Measurements from ENCODE around the gene BUB3.

The BUB3 gene

DNA sequence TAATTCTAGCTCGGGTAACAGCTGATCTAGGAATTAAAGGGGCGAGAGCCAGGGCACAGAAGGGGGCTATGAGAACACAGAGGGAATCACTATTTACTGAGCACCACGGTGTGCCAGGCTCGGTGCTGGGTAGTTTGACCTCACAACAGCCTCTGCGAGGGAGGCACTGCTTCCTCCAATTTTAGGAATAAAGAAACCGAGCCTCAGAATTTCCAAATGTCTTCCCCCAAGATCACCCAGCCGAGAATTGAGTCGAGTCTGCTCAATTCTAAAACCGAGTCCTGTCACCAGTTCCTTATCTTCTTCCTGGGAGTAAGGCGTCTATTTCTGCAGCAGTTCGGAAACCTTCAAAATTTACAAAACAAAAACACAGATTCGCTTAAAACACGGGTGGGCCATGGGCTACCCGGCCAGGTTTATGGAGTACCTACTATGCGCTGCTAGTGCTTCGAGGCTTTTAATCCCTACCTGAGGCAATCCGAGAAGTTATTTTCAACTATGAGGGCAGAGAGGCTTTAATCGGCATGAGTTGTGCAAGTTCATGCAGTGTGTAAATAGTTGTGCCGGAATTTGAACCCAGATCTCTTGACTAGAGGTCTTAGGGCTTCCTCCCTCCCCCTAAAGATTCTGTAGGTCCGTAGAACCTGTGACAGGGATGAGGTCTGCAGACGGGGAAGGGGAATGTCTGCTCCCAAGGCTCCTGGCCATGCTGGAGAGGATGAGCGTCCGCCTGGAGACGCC is 7.1 kb upstream of the BUB3 start:
- H3K27ac ChIP-seq (ENCODE audit: low read depth, low read length, poor library complexity, severe bottlenecking): no peak overlapping the region
- H3K79me2 ChIP-seq (ENCODE audit: insufficient read depth, low read length): no peaks in the 10 kb centered on the region
- H2AFZ ChIP-seq (ENCODE audit: low read length): no peak overlapping the region
- H4K20me1 ChIP-seq (ENCODE audit: insufficient read depth, low read length): no peaks in the 10 kb centered on the region
- H3K9me2 ChIP-seq (ENCODE audit: low read depth, low read length): no peaks in the 10 kb centered on the region
- H3K27me3 ChIP-seq (ENCODE audit: insufficient read depth, low read length): peaks cover 8% of the 10 kb centered on the region
- no peaks in the 10 kb centered on the region for H3K9me3 ChIP-seq (ENCODE audit: low read length)
- peak overlapping the region; percentile 66 for H3K4me2 ChIP-seq (ENCODE audit: low read length)
- H3K9ac ChIP-seq (ENCODE audit: low read length): no peak overlapping the region; the same call in 1 of the 2 replicates
- H3K4me1 ChIP-seq (ENCODE audit: insufficient read depth, low read length, severe bottlenecking): peaks cover 22% of the 10 kb centered on the region
- TF ChIP-seq, protein P1, sequence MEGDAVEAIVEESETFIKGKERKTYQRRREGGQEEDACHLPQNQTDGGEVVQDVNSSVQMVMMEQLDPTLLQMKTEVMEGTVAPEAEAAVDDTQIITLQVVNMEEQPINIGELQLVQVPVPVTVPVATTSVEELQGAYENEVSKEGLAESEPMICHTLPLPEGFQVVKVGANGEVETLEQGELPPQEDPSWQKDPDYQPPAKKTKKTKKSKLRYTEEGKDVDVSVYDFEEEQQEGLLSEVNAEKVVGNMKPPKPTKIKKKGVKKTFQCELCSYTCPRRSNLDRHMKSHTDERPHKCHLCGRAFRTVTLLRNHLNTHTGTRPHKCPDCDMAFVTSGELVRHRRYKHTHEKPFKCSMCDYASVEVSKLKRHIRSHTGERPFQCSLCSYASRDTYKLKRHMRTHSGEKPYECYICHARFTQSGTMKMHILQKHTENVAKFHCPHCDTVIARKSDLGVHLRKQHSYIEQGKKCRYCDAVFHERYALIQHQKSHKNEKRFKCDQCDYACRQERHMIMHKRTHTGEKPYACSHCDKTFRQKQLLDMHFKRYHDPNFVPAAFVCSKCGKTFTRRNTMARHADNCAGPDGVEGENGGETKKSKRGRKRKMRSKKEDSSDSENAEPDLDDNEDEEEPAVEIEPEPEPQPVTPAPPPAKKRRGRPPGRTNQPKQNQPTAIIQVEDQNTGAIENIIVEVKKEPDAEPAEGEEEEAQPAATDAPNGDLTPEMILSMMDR (IDR thresholded peaks at IDR 0.05; ENCODE audit: low read length): no peak
- TF ChIP-seq EZH2 (IDR thresholded peaks at IDR 0.05; ENCODE audit: borderline replicate concordance, low read length): no peak
- peak overlapping the region; percentile 57 for H3K4me3 ChIP-seq (ENCODE audit: low read depth, low read length, poor library complexity, severe bottlenecking)
- no peaks in the 10 kb centered on the region for H3F3A ChIP-seq (ENCODE audit: insufficient read depth, low read length)
- no peaks in the 10 kb centered on the region; the same call in 1 of the 2 replicates for H3K36me3 ChIP-seq (ENCODE audit: insufficient read depth, low read length)

- Histone ChIP-seq H3K79me2 (ENCODE audit: insufficient read depth, low read length) (no peaks in the 10 kb centered on the region), H3K4me1 (ENCODE audit: insufficient read depth, low read length, severe bottlenecking) (peaks cover 22% of the 10 kb centered on the region), H3K36me3 (ENCODE audit: insufficient read depth, low read length) (no peaks in the 10 kb centered on the region; the same call in 1 of the 2 replicates), H3K4me2 (ENCODE audit: low read length) (peak within 1 kb of the TSS; percentile 66), H2AFZ (ENCODE audit: low read length) (no peak within 1 kb of the TSS), H4K20me1 (ENCODE audit: insufficient read depth, low read length) (no peaks in the 10 kb centered on the region), H3F3A (ENCODE audit: insufficient read depth, low read length) (no peaks in the 10 kb centered on the region), H3K27ac (ENCODE audit: low read depth, low read length, poor library complexity, severe bottlenecking) (no peak within 1 kb of the TSS), H3K9me3 (ENCODE audit: low read length) (no peaks in the 10 kb centered on the region), H3K27me3 (ENCODE audit: insufficient read depth, low read length) (peaks cover 8% of the 10 kb centered on the region), H3K9me2 (ENCODE audit: low read depth, low read length) (no peaks in the 10 kb centered on the region), H3K9ac (ENCODE audit: low read length) (peak within 1 kb of the TSS; percentile 54), H3K4me3 (ENCODE audit: low read depth, low read length, poor library complexity, severe bottlenecking) (peak within 1 kb of the TSS; percentile 57)
- TF ChIP-seq EZH2 (IDR thresholded peaks at IDR 0.05; ENCODE audit: borderline replicate concordance, low read length): no peak
- TF ChIP-seq, protein P1 (IDR thresholded peaks at IDR 0.05; ENCODE audit: low read length): no peak
Measured at GRCh38 chr10:123147635-123148413, 6.4 kb upstream of the BUB3 start, which contains the start of gene HMX2. HMX2 (plus strand) TSS chr10:123148136; CDS start chr10:123148379, 243 bp downstream.

DNA sequence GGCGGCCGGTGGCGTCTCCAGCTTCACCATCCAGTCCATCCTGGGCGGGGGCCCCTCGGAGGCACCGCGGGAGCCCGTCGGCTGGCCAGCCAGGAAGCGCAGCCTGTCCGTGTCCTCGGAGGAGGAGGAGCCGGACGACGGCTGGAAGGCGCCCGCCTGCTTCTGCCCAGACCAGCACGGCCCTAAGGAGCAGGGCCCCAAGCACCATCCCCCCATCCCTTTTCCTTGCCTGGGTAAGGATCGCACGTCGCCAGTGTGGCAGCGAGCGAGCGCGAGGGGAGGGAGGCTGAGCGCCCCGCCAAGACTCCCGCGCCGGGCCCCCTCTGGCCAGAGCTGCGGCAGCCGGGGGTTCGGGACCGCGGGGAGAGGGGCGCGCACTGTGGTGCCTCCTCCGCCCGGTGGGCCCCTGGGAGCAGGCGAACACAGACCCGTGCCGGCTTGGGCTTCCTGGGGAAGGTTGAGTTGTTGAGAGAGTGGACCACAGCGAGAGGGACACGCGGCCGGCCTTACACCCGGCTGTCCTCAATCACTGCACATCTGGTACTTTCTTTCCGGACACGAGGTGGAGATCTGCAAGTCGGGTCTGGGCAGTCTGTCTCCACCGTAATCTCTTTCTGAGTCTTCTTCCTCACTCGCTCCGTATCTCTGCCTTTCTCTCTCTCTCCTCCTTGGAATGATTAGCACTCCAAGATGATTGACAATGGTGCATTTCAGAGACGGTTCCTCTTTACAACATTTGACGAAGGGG is 5.6 kb upstream of the BUB3 start:
- Histone ChIP-seq H3K9ac (ENCODE audit: low read length) (peak overlapping the region; percentile 54), H3K4me3 (ENCODE audit: low read depth, low read length, poor library complexity, severe bottlenecking) (peak overlapping the region; percentile 57), H4K20me1 (ENCODE audit: insufficient read depth, low read length) (no peaks in the 10 kb centered on the region), H3K36me3 (ENCODE audit: insufficient read depth, low read length) (no peaks in the 10 kb centered on the region; the same call in 1 of the 2 replicates), H3F3A (ENCODE audit: insufficient read depth, low read length) (no peaks in the 10 kb centered on the region), H3K27me3 (ENCODE audit: insufficient read depth, low read length) (peaks cover 8% of the 10 kb centered on the region), H3K4me1 (ENCODE audit: insufficient read depth, low read length, severe bottlenecking) (peaks cover 24% of the 10 kb centered on the region), H3K27ac (ENCODE audit: low read depth, low read length, poor library complexity, severe bottlenecking) (no peak overlapping the region), H2AFZ (ENCODE audit: low read length) (no peak overlapping the region), H3K9me3 (ENCODE audit: low read length) (no peaks in the 10 kb centered on the region), H3K9me2 (ENCODE audit: low read depth, low read length) (no peaks in the 10 kb centered on the region), H3K4me2 (ENCODE audit: low read length) (peak overlapping the region; percentile 66), H3K79me2 (ENCODE audit: insufficient read depth, low read length) (no peaks in the 10 kb centered on the region)
- TF ChIP-seq EZH2 (IDR thresholded peaks at IDR 0.05; ENCODE audit: borderline replicate concordance, low read length): no peak
- TF ChIP-seq, protein P1 (IDR thresholded peaks at IDR 0.05; ENCODE audit: low read length): no peak
